H1 (cell line): ENCODE measurements around the gene UNC13C. TPM values are rescaled to one million over a fixed set of nuclear protein-coding genes. Genes with fewer than 3 reads are reported as not detected.

ENCODE experiments used
- CTCF ChIA-PET: fragments of 300-600 bp; sonication (Branson Sonifier 250); formaldehyde crosslinking; loops from one replicate; lab custom pipeline; 2021; ENCODE audit not compliant: partially characterized antibody; lab: Charles Lee
- POLR2A ChIA-PET: fragments of 300-600 bp; sonication (Branson Sonifier 250); formaldehyde crosslinking; loops from one replicate; lab custom pipeline; 2021; ENCODE audit warnings: inconsistent platforms; ENCODE audit not compliant: partially characterized antibody; lab: Charles Lee
- DNase-seq, 2 experiments: peaks; one replicate each; pipeline versions ENCODE4 v3.0.0 to v3.0.0-alpha.2; 2010 to 2022; ENCODE audit warnings: low spot score in 2 of 2, low read depth in 1 of 2, mixed read lengths in 1 of 2
- FAIRE-seq: peaks from 2 replicates; lab custom pipeline; 2011; peaks lifted over from hg19 to GRCh38; lab: Jason Lieb, UNC
- H2AFZ ChIP-seq: 2 replicates; pipeline ENCODE4 v1.8.1; 2012; ENCODE audit warnings: low read length, inconsistent platforms
- H2AK5ac ChIP-seq: 2 replicates; pipeline ENCODE4 v1.6.1; 2013; ENCODE audit warnings: low read depth, low read length
- H2BK120ac ChIP-seq: replicated peaks from 2 replicates; pipeline ENCODE3; 2013; ENCODE audit warnings: low read depth, low read length, inconsistent platforms
- H2BK12ac ChIP-seq: 2 replicates; pipeline ENCODE4 v1.6.1; 2013; ENCODE audit warnings: low read depth, low read length
- H2BK15ac ChIP-seq: 2 replicates; pipeline ENCODE4 v1.6.1; 2013; ENCODE audit warnings: low read length
- H2BK20ac ChIP-seq: 2 replicates; pipeline ENCODE4 v1.6.1; 2013; ENCODE audit warnings: low read length
- H2BK5ac ChIP-seq: 2 replicates; pipeline ENCODE4 v1.6.1; 2013; ENCODE audit warnings: low read depth, low read length
- H3K14ac ChIP-seq: 2 replicates; pipeline ENCODE4 v1.6.1; 2013; ENCODE audit warnings: inconsistent platforms; ENCODE audit not compliant: insufficient read length
- H3K18ac ChIP-seq: 2 replicates; pipeline ENCODE4 v1.6.1; 2013; ENCODE audit warnings: low read length; ENCODE audit errors: extremely low read depth
- H3K23ac ChIP-seq: 2 replicates; pipeline ENCODE4 v1.6.1; 2013; ENCODE audit warnings: inconsistent platforms; ENCODE audit not compliant: insufficient read length
- H3K23me2 ChIP-seq: 2 replicates; pipeline ENCODE4 v1.6.1; 2013; ENCODE audit warnings: low read depth, low read length
- H3K27ac ChIP-seq: 2 replicates; pipeline ENCODE4 v1.6.1; 2011; ENCODE audit warnings: low read depth, low read length, inconsistent platforms
- H3K27me3 ChIP-seq, 4 experiments: replicated peaks in 1 of 4; 1 replicate in 1 of 4; 2 replicates in 3 of 4; pipeline versions ENCODE4 v1.6.1 to v1.8.1; 2011 to 2013; ENCODE audit warnings: low read length in 3 of 4, mild to moderate bottlenecking in 3 of 4, inconsistent platforms in 2 of 4, mixed read lengths in 2 of 4, moderate library complexity in 1 of 4; ENCODE audit not compliant: control insufficient read depth in 3 of 4, insufficient read depth in 3 of 4; ENCODE audit errors: extremely low read depth in 1 of 4
- H3K36me3 ChIP-seq, 4 experiments: 2 replicates each; pipeline versions ENCODE4 v1.6.1 to v1.8.1; 2011 to 2013; ENCODE audit warnings: mild to moderate bottlenecking in 4 of 4, low read length in 3 of 4, moderate library complexity in 2 of 4, control low read depth in 1 of 4, inconsistent platforms in 1 of 4; ENCODE audit not compliant: insufficient read depth in 4 of 4, control insufficient read depth in 2 of 4
- H3K4ac ChIP-seq: replicated peaks from 2 replicates; pipeline ENCODE3; 2013; ENCODE audit warnings: low read length, low read depth, mixed read lengths, inconsistent platforms; ENCODE audit not compliant: insufficient read length
- H3K4me1 ChIP-seq, 4 experiments: replicated peaks in 1 of 4; 1 replicate in 1 of 4; 2 replicates in 3 of 4; pipeline versions ENCODE4 v1.6.1 to v1.8.1; 2011 to 2013; ENCODE audit warnings: low read length in 3 of 4, inconsistent platforms in 2 of 4, mixed read lengths in 1 of 4; ENCODE audit not compliant: insufficient read depth in 4 of 4, control insufficient read depth in 3 of 4
- H3K4me2 ChIP-seq, 2 experiments: 2 replicates each; pipeline versions ENCODE4 v1.6.1 to v1.8.1; 2011 to 2013; ENCODE audit warnings: low read depth in 2 of 2, low read length in 2 of 2, control low read depth in 1 of 2, inconsistent platforms in 1 of 2, mild to moderate bottlenecking in 1 of 2; ENCODE audit not compliant: insufficient read depth in 1 of 2
- H3K4me3 ChIP-seq, 4 experiments: fragments of 200-600, 300-600 bp in 1 of 4; sonication (generic), shearing (Covaris generic), sonication (Bioruptor Twin) in 1 of 4; 2 replicates each; pipeline versions ENCODE4 v1.5.1 to v1.8.1; 2011 to 2016; ENCODE audit warnings: low read length in 4 of 4, low read depth in 3 of 4, control low read depth in 2 of 4, inconsistent platforms in 2 of 4, mild to moderate bottlenecking in 2 of 4, mixed read lengths in 1 of 4, moderate library complexity in 1 of 4; ENCODE audit not compliant: insufficient read depth in 2 of 4; ENCODE audit errors: extremely low read depth in 1 of 4
- H3K56ac ChIP-seq: replicated peaks from 2 replicates; pipeline ENCODE3; 2013; ENCODE audit warnings: low read depth, mild to moderate bottlenecking, mixed read lengths, low read length, inconsistent platforms; ENCODE audit not compliant: insufficient read length
- H3K79me1 ChIP-seq: 2 replicates; pipeline ENCODE4 v1.6.1; 2013; ENCODE audit warnings: low read depth, low read length, control low read depth
- H3K79me2 ChIP-seq, 2 experiments: 2 replicates each; pipeline versions ENCODE4 v1.6.1 to v1.8.1; 2012 to 2013; ENCODE audit warnings: low read length in 2 of 2, mild to moderate bottlenecking in 2 of 2, inconsistent platforms in 1 of 2; ENCODE audit not compliant: insufficient read depth in 2 of 2, control insufficient read depth in 1 of 2
- H3K9ac ChIP-seq, 4 experiments: replicated peaks in 1 of 4; 1 replicate in 1 of 4; 2 replicates in 3 of 4; pipeline versions ENCODE4 v1.6.1 to v1.8.1; 2011 to 2013; ENCODE audit warnings: low read depth in 3 of 4, low read length in 3 of 4, control low read depth in 2 of 4, mild to moderate bottlenecking in 2 of 4, moderate library complexity in 2 of 4, inconsistent platforms in 1 of 4; ENCODE audit errors: extremely low read depth in 1 of 4
- H3K9me3 ChIP-seq, 2 experiments: 2 replicates each; pipeline versions ENCODE4 v1.6.1 to v1.8.1; 2012 to 2013; ENCODE audit warnings: mild to moderate bottlenecking in 2 of 2, moderate library complexity in 2 of 2, control low read depth in 1 of 2, inconsistent platforms in 1 of 2, low read depth in 1 of 2, low read length in 1 of 2, mixed read lengths in 1 of 2; ENCODE audit not compliant: insufficient read depth in 2 of 2
- H4K20me1 ChIP-seq, 2 experiments: replicated peaks in 1 of 2; 2 replicates each; pipeline versions ENCODE3 to v1.8.1; 2011 to 2013; ENCODE audit warnings: inconsistent platforms in 2 of 2, low read length in 2 of 2, mild to moderate bottlenecking in 1 of 2; ENCODE audit not compliant: insufficient read depth in 2 of 2, control insufficient read depth in 1 of 2
- H4K5ac ChIP-seq: 2 replicates; pipeline ENCODE4 v1.6.1; 2013; ENCODE audit warnings: low read length, low read depth, mixed read lengths, inconsistent platforms; ENCODE audit not compliant: insufficient read length
- H4K8ac ChIP-seq: 2 replicates; pipeline ENCODE4 v1.8.0; 2013; ENCODE audit warnings: mild to moderate bottlenecking, moderate library complexity, low read length, inconsistent platforms; ENCODE audit not compliant: insufficient read depth; ENCODE audit errors: extremely low read depth
- H4K91ac ChIP-seq: replicated peaks from 2 replicates; pipeline ENCODE3; 2013; ENCODE audit warnings: low read length, mixed read lengths, inconsistent platforms; ENCODE audit not compliant: insufficient read length
- BACH1 ChIP-seq: IDR thresholded peaks from 2 replicates; pipeline ENCODE4 v1.6.1; 2012; ENCODE audit warnings: low read length, improper control_type of control experiment
- EP300 ChIP-seq, 2 experiments: IDR thresholded peaks; 1 replicate in 1 of 2; 2 replicates in 1 of 2; pipeline ENCODE4 v1.6.1; 2011 to 2012; ENCODE audit warnings: low read depth in 2 of 2, low read length in 2 of 2, mild to moderate bottlenecking in 2 of 2, borderline replicate concordance in 1 of 2, inconsistent platforms in 1 of 2, moderate library complexity in 1 of 2
- EZH2 ChIP-seq: fragments of 200-600 bp; sonication (generic); IDR thresholded peaks from 2 replicates; pipeline ENCODE4 v1.7.1; 2012; ENCODE audit warnings: low read depth, mild to moderate bottlenecking, moderate library complexity, low read length, inconsistent platforms; ENCODE audit not compliant: severe bottlenecking
- HDAC2 ChIP-seq, 2 experiments: fragments of 300-600 bp in 1 of 2; sonication (generic) in 1 of 2; IDR thresholded peaks; 2 replicates each; pipeline ENCODE4 v1.6.1; 2011 to 2012; ENCODE audit warnings: low read depth in 2 of 2, low read length in 2 of 2, mild to moderate bottlenecking in 2 of 2, moderate library complexity in 2 of 2, borderline replicate concordance in 1 of 2, inconsistent platforms in 1 of 2
- KDM1A ChIP-seq: fragments of 200-600, 300-600 bp; sonication (generic); IDR thresholded peaks from 2 replicates; pipeline ENCODE4 v1.7.1; 2016; ENCODE audit warnings: mild to moderate bottlenecking, low read length, borderline replicate concordance
- MAFK ChIP-seq: IDR thresholded peaks from 2 replicates; pipeline ENCODE4 v1.6.1; 2012; ENCODE audit warnings: low read depth, mild to moderate bottlenecking, improper control_type of control experiment, low read length
- POLR2AphosphoS5 ChIP-seq: IDR thresholded peaks from 2 replicates; pipeline ENCODE4 v1.6.1; 2011; ENCODE audit warnings: low read depth, low read length
- SIRT6 ChIP-seq: IDR thresholded peaks from one replicate; pipeline ENCODE4 v1.7.1; 2012; ENCODE audit warnings: low read length, inconsistent platforms
- SP2 ChIP-seq: IDR thresholded peaks from 2 replicates; pipeline ENCODE4 v1.6.1; 2012; ENCODE audit warnings: mild to moderate bottlenecking, low read length, inconsistent platforms
- SUZ12 ChIP-seq: fragments of 200-600 bp; sonication (generic); IDR thresholded peaks from 2 replicates; pipeline ENCODE4 v1.6.1; 2012; ENCODE audit warnings: mild to moderate bottlenecking, inconsistent platforms, low read length, moderate library complexity, mixed read lengths
- TEAD4 ChIP-seq: IDR thresholded peaks from 2 replicates; pipeline ENCODE4 v1.6.1; 2012; ENCODE audit warnings: low read depth, low read length, inconsistent platforms, mixed read lengths
- WGBS, 2 experiments: shearing (Covaris generic) in 1 of 2; methylation state at CpG; one replicate each; pipeline versions ENCODE4 v1.1.6 to v1.1.7; 2013 to 2015; ENCODE audit warnings: low lambda C conversion rate in 2 of 2, mixed read lengths in 2 of 2, inconsistent platforms in 1 of 2, low coverage in 1 of 2, missing lambda C conversion rate in 1 of 2; ENCODE audit not compliant: insufficient replicate concordance in 2 of 2, insufficient coverage in 1 of 2, insufficient read length in 1 of 2; ENCODE audit errors: extremely low coverage in 1 of 2, missing lambda C conversion rate in 1 of 2; 5-methylcytosine and 5-hydroxymethylcytosine counted together
- polyA plus RNA-seq, 7 experiments: library from polyadenylated mRNA; depleted of rRNA in 3 of 7; stranded (reverse) in 5 of 7; unstranded in 2 of 7; fragments of >200 nt in 5 of 7; fragments of 200-250 nt in 2 of 7; gene quantifications; 1 replicate in 5 of 7; 2 replicates in 1 of 7; 4 replicates in 1 of 7; pipeline versions ENCODE4 v1.2.1 to v1.2.3, GENCODE V29; 2011 to 2013; ENCODE audit warnings: missing spikeins in 2 of 7, mixed read lengths in 2 of 7
- total RNA-seq: library from RNA; stranded (reverse); fragmentation: NEBNext Ultra II Directional; extraction: Animal tissue kit (Norgen Biotek cat#: 25700); gene quantifications from 2 replicates; pipeline ENCODE4 v1.2.1, GENCODE V29; 2021
- TF ChIP-seq, protein P1 (sequence below): IDR thresholded peaks from 2 replicates; pipeline ENCODE4 v1.6.1; 2012; ENCODE audit warnings: inconsistent platforms
- TF ChIP-seq, protein P2 (sequence below): IDR thresholded peaks from 2 replicates; pipeline ENCODE4 v1.6.1; 2011; ENCODE audit warnings: low read depth, mild to moderate bottlenecking, low read length; ENCODE audit not compliant: insufficient read depth

UNC13C gene
- total and polyA plus RNA-seq, 2 of the 8 experiments (the other 6 are each of a cell fraction or from before 2014, with no cell fraction given): 0.02 to 0.13 TPM

DNA sequence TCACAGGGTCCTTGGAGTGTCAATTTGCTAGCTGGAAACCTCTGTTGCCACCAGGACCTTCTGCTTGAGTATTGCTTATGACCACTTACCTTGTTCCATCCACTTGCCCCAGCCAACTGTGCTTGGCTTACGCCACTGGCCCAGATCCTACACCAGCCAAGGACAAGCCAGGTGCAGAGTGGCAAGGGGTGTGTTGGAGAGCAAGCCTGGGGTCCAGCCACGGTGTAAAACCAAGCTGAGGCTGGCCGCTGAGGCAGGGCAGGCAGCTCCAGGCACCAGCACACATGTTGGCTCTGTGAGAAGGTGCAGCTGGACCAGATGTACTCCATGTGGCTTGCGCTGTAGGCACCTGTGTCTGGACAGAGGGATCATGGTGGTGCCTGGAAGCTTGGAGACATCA, 248.2 kb downstream of the UNC13C start:
- no peak overlapping the region for H2BK12ac ChIP-seq
- H3K4ac ChIP-seq: no peak overlapping the region
- no peak overlapping the region for H4K5ac ChIP-seq
- H4K8ac ChIP-seq: no peak overlapping the region
- H2AK5ac ChIP-seq: no peak overlapping the region
- H2AFZ ChIP-seq: no peak overlapping the region
- no peak overlapping the region for H3K4me2 ChIP-seq
- no peak overlapping the region for H3K56ac ChIP-seq
- no peaks in the 10 kb centered on the region for H4K20me1 ChIP-seq
- no peak overlapping the region for H2BK5ac ChIP-seq
- no peak overlapping the region for H3K18ac ChIP-seq
- whole genome bisulfite sequencing, 2 experiments: 86% methylated on average over 4 of the region's 4 CpGs; no CpG with 5 or more reads in 1 of the 2 experiments
- H3K79me2 ChIP-seq: no peaks in the 10 kb centered on the region
- DNase-seq (no peak), FAIRE-seq (no peak)
- no peak overlapping the region for H2BK15ac ChIP-seq
- H3K79me1 ChIP-seq: no peaks in the 10 kb centered on the region
- H2BK120ac ChIP-seq: no peak overlapping the region
- H3K9ac ChIP-seq: no peak overlapping the region
- H3K27me3 ChIP-seq: no peaks in the 10 kb centered on the region
- peaks cover 2% of the 10 kb centered on the region; the same call in 1 of the 2 replicates for H3K23me2 ChIP-seq
- no peak overlapping the region for H3K27ac ChIP-seq
- H4K91ac ChIP-seq: no peak overlapping the region
- H3K4me3 ChIP-seq: no peak overlapping the region
- H3K36me3 ChIP-seq: no peaks in the 10 kb centered on the region; a peak in 1 of 8 replicates
- peaks cover 32 to 34% of the 10 kb centered on the region in 2 experiments; a peak in 3 of 4 replicates for H3K9me3 ChIP-seq
- H3K14ac ChIP-seq: no peak overlapping the region
- ChIA-PET POLR2A (no interaction called here), CTCF (interaction anchor here (0.6 to 0.7 kb wide), 2 partner anchors 302 to 1571 kb away, joined by 3 read pairs; no protein-coding TSS in a partner anchor)
- no peak overlapping the region for H2BK20ac ChIP-seq
- H3K23ac ChIP-seq: no peak overlapping the region
- H3K4me1 ChIP-seq: no peaks in the 10 kb centered on the region
- no peak for TF ChIP-seq POLR2AphosphoS5
- TF ChIP-seq, protein P1, sequence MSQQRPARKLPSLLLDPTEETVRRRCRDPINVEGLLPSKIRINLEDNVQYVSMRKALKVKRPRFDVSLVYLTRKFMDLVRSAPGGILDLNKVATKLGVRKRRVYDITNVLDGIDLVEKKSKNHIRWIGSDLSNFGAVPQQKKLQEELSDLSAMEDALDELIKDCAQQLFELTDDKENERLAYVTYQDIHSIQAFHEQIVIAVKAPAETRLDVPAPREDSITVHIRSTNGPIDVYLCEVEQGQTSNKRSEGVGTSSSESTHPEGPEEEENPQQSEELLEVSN: no peak
- TF ChIP-seq MAFK: no peak
- no peak for TF ChIP-seq EZH2
- TF ChIP-seq TEAD4: no peak
- TF ChIP-seq, protein P2, sequence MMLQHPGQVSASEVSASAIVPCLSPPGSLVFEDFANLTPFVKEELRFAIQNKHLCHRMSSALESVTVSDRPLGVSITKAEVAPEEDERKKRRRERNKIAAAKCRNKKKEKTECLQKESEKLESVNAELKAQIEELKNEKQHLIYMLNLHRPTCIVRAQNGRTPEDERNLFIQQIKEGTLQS: no peak
- TF ChIP-seq HDAC2 (IDR thresholded peaks at IDR 0.05; ENCODE audit: borderline replicate concordance in 1 of 2, low read depth in 2 of 2, low read length in 2 of 2): no peak
- no peak for TF ChIP-seq BACH1
- no peak for TF ChIP-seq SIRT6
- no peak for TF ChIP-seq EP300 (IDR thresholded peaks at IDR 0.05; ENCODE audit: borderline replicate concordance in 1 of 2, low read depth in 2 of 2, low read length in 2 of 2)
- TF ChIP-seq KDM1A: no peak
- TF ChIP-seq SUZ12: no peak
- TF ChIP-seq SP2: no peak
